ENCODE measurements around the gene BARHL1. TPM values are rescaled to one million over a fixed set of nuclear protein-coding genes. Genes with fewer than 3 reads are reported as not detected.

The BARHL1 gene
- polyA plus RNA-seq, 2 of the 4 experiments (the other 2 are of a cell fraction), result not detected

DNA sequence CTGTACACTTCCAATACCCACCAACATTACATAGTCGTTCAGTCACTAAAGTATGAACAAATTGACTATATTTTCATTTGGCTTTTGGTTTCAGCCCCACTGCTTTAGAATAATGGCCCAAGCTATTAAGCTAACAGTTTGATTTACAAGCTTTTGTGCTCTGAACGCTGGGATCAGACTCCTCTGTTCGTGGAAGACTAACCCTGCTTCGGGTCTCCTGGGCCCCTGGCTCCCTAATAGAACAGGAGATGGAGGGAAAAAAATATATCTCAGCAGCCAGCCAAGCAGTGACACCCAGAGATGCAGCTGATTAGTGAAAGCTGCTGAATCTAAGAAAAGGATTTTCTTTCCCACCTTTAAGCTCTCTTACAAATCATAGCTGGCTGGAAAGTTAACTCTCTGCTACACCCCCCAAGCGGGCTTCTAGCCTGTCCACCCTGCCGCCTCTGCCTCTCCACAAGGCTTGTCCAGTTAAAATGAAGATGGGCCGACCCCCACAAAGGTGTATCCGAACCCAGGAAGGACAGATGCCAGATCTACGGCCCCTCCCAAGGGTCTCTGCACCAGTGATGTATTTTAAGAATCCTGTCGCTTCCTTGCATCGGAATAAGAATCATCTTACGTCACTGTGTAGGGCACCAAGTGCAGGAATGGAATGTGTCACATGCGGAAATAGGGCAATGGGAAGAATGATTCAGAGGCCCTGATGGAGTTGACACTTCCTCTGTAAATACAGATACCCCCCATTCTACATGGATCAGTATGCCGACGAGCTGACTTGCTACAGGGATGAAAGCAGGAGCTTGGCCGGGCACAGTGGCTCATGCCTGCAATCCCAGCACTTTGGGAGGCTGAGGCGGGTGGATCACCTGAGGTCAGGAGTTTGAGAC lies 33.4 kb upstream of the BARHL1 start:
- no peak overlapping the region for H3K4me2 ChIP-seq

GRCh38 chr9:132551556-132551955 lies 30.9 kb upstream of the BARHL1 start:
- ATAC-seq (no peak), FAIRE-seq (no peak), DNase-seq (ENCODE audit: low read depth in 1 of 2, low spot score in 1 of 2) (no peak)
- Histone ChIP-seq H3K4me1 (0 out of 3 replicates have a peak, but pooled peaks cover 1% of the 10 kb centered on the region), H3K9me3 (no peaks in the 10 kb centered on the region), H3K4me2 (no peak overlapping the region), H3K27ac (no peak overlapping the region), H3K4me3 (no peak overlapping the region)
- no peak for TF ChIP-seq HEYL (CRISPR knock-in tag; IDR thresholded peaks at IDR 0.05)
- no peak for TF ChIP-seq HMGXB4 (CRISPR knock-in tag; IDR thresholded peaks at IDR 0.05; ENCODE audit: borderline replicate concordance)
- TF ChIP-seq PHF8 (IDR thresholded peaks at IDR 0.05; ENCODE audit: borderline replicate concordance, low read depth), result no peak
- no peak for TF ChIP-seq KDM1A (IDR thresholded peaks at IDR 0.05; ENCODE audit: low read depth)
- no peak for TF ChIP-seq MYC (IDR thresholded peaks at IDR 0.05; ENCODE audit: borderline replicate concordance, low read length)
- no peak for TF ChIP-seq NR3C1 (IDR thresholded peaks at IDR 0.05)
- no peak for TF ChIP-seq CBX8 (IDR thresholded peaks at IDR 0.05)
- no peak for TF ChIP-seq CHD4 (IDR thresholded peaks at IDR 0.05; ENCODE audit: borderline replicate concordance)
- TF ChIP-seq MAFK (IDR thresholded peaks at IDR 0.05; ENCODE audit: partially characterized antibody), result no peak
- TF ChIP-seq EP300 (IDR thresholded peaks at IDR 0.05), result no peak
- TF ChIP-seq HOXA7 (CRISPR knock-in tag; IDR thresholded peaks at IDR 0.05), result no peak
- no peak for TF ChIP-seq EHMT2 (IDR thresholded peaks at IDR 0.05; ENCODE audit: low read depth)
- TF ChIP-seq FOSL2 (IDR thresholded peaks at IDR 0.05), result no peak
- TF ChIP-seq FOSL2 (CRISPR knock-in tag; IDR thresholded peaks at IDR 0.05), result no peak
- ChIA-PET CTCF (no interaction called here), POLR2A (no interaction called here)
- WGBS (ENCODE audit: missing lambda C conversion rate), result 55% methylated on average over 13 of the region's 13 CpGs

More for the DNA sequence above, 33.4 kb upstream of the BARHL1 start:
- H3K9me3 ChIP-seq, result no peaks in the 10 kb centered on the region
- CTCF ChIA-PET, result interaction anchor here (1.0 to 3.3 kb wide), 4 partner anchors 11 to 42 kb away, joined by 4 to 14 read pairs (median 10); no protein-coding TSS in a partner anchor
- FAIRE-seq (no peak), ATAC-seq (no peak), DNase-seq (ENCODE audit: low read depth in 1 of 2, low spot score in 1 of 2) (no peak)
- H3K27ac ChIP-seq, result no peak overlapping the region
- H3K4me1 ChIP-seq, result 0 out of 3 replicates have a peak, but pooled peaks cover 3% of the 10 kb centered on the region
- H3K4me3 ChIP-seq, result no peak overlapping the region
- POLR2A ChIA-PET, result no interaction called here
- TF ChIP-seq KDM1A (IDR thresholded peaks at IDR 0.05; ENCODE audit: low read depth), result no peak
- TF ChIP-seq, protein P1, sequence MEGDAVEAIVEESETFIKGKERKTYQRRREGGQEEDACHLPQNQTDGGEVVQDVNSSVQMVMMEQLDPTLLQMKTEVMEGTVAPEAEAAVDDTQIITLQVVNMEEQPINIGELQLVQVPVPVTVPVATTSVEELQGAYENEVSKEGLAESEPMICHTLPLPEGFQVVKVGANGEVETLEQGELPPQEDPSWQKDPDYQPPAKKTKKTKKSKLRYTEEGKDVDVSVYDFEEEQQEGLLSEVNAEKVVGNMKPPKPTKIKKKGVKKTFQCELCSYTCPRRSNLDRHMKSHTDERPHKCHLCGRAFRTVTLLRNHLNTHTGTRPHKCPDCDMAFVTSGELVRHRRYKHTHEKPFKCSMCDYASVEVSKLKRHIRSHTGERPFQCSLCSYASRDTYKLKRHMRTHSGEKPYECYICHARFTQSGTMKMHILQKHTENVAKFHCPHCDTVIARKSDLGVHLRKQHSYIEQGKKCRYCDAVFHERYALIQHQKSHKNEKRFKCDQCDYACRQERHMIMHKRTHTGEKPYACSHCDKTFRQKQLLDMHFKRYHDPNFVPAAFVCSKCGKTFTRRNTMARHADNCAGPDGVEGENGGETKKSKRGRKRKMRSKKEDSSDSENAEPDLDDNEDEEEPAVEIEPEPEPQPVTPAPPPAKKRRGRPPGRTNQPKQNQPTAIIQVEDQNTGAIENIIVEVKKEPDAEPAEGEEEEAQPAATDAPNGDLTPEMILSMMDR (IDR thresholded peaks at IDR 0.05), result no peak
- no peak for TF ChIP-seq EP300 (IDR thresholded peaks at IDR 0.05)
- TF ChIP-seq RCOR1 (IDR thresholded peaks at IDR 0.05; ENCODE audit: low read depth, low read length), result no peak
- no peak for TF ChIP-seq CBX2 (IDR thresholded peaks at IDR 0.05; ENCODE audit: borderline replicate concordance, low read depth)
- TF ChIP-seq E2F6 (IDR thresholded peaks at IDR 0.05; ENCODE audit: borderline replicate concordance, low read depth), result no peak
- no peak for TF ChIP-seq CBX8 (IDR thresholded peaks at IDR 0.05)
- TF ChIP-seq, protein P2, sequence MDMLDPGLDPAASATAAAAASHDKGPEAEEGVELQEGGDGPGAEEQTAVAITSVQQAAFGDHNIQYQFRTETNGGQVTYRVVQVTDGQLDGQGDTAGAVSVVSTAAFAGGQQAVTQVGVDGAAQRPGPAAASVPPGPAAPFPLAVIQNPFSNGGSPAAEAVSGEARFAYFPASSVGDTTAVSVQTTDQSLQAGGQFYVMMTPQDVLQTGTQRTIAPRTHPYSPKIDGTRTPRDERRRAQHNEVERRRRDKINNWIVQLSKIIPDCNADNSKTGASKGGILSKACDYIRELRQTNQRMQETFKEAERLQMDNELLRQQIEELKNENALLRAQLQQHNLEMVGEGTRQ (IDR thresholded peaks at IDR 0.05), result no peak
- TF ChIP-seq JUNB (IDR thresholded peaks at IDR 0.05), result no peak
- no peak for TF ChIP-seq ESRRA (IDR thresholded peaks at IDR 0.05; ENCODE audit: borderline replicate concordance, low read length)
- no peak for TF ChIP-seq NFE2L2 (conservative IDR thresholded peaks at IDR 0.05; ENCODE audit: low read length)
- no peak for TF ChIP-seq BHLHE40 (IDR thresholded peaks at IDR 0.05; ENCODE audit: low read depth, low read length)
- no peak for TF ChIP-seq TFCP2L1 (CRISPR knock-in tag; IDR thresholded peaks at IDR 0.05)
- no peak for TF ChIP-seq PHF8 (IDR thresholded peaks at IDR 0.05; ENCODE audit: borderline replicate concordance, low read depth)
- no peak for TF ChIP-seq MAZ (IDR thresholded peaks at IDR 0.05; ENCODE audit: borderline replicate concordance, low read depth, low read length)
- no peak for TF ChIP-seq JUN (IDR thresholded peaks at IDR 0.05)
- TF ChIP-seq NR3C1 (IDR thresholded peaks at IDR 0.05), result no peak
- TF ChIP-seq ZFP36 (IDR thresholded peaks at IDR 0.05; ENCODE audit: borderline replicate concordance, partially characterized antibody), result no peak
- no peak for TF ChIP-seq CHD2 (IDR thresholded peaks at IDR 0.05; ENCODE audit: low read length, partially characterized antibody)
- WGBS (ENCODE audit: missing lambda C conversion rate), result 47% methylated on average over 17 of the region's 17 CpGs
